Activated CD8-positive, alpha-beta memory T cell treated with anti-CD3 and anti-CD28 coated beads for 1 hour (primary cell): ENCODE data around the gene RNF150.

Experiments used
- DNase-seq, 2 donors: peaks; one replicate each; pipeline ENCODE4 v3.0.0-alpha.2; 2020; ENCODE audit warnings: low read depth in 1 of 2; ENCODE audit errors: extremely low read depth in 1 of 2

Gene RNF150

DNA sequence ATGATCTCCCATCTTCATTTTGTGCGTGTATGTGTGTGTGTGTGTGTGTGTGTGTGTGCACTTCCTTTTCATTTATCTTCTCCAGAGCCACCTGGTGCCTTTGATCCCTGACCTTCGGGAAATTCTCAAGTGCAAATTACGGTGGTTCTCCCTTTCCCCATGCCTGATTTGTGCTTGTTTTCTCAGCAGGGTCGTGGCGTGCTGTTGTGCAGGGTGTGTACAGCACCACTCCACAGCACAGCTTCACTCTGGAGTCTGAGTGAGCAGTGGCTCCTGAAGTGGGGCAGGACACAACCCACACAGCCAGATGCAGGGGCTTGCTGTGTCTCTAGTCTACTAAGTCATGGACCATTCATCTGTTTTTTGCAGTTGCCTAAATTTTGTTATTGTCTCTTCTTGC, 262.8 kb downstream of the RNF150 start:
- no peak for DNase-seq

GRCh38 chr4:140869446-140869845, 263.8 kb downstream of the RNF150 start:
- no peak for DNase-seq

DNA sequence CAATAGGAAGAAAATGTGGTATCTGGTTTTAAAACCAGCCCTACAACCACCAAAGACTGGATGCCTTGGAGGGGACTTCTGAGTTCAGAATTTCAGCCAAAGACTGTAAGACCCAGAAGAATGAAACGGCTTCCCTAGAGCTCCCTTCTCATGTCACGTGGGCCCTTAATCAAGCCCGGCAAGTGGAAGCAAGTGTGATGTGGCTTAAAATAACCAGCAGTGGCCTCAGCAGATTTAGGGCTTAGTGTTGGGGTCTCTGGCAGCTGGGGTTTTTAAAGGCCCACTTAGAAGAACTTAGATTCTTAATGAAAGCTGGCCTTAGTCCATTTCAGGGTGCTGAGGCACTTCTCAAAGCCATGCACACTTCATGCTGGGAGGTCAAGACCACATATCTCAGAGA, 265.9 kb downstream of the RNF150 start:
- DNase-seq = no peak

DNA sequence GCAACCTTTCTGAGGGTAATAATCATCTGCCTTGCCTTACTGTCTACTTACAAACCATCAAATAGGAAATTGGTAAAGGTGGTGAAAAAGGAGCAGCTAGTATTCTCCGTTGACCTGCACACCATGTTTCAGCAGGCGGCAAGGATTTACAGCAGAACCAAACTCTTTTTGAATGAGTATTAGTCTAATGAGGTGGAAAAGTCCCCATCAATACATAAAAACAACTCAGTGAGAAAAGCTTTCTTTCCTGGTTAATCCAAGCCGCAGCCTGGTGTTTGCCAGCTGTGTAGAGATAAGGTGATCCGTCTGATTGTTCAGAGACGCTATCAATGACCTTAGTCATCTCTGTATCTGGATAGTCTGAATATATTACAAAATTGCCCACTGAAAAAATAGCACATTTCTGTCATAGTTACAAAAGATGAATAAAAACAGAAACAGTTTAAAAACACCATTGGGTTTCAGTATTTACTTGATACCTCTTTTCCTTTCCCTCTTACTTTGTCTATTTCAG, 266.7 kb downstream of the RNF150 start:
- no peak for DNase-seq

GRCh38 chr4:140865253-140866217, 267.7 kb downstream of the RNF150 start:
- no peak for DNase-seq

- DNase-seq = no peak
Measured at GRCh38 chr4:140863197-140863596, 270.1 kb downstream of the RNF150 start.

- DNase-seq = no peak
Measured at GRCh38 chr4:140862177-140862442, 271.2 kb downstream of the RNF150 start.

GRCh38 chr4:140861359-140862176, 271.7 kb downstream of the RNF150 start:
- DNase-seq = no peak

DNA sequence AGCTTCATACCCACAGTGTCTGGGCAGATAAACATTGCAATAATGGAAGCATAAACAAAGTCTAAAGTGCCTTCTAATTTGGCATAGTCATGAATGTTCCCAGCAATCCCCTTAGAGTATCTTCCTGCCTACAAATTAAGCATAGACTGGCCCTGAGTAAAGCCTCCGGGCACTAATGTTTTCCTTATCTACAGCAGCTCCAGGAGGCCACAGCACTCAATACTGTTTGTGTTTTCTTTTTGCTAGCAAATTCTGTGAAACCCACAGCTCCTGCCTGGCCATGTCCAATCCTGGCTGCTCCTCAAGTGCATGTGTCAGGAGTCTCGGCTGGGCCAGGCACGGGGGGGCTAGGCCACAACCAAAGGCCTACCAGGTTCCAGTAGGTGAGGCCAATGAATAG, 274.4 kb downstream of the RNF150 start:
- DNase-seq = no peak

- no peak for DNase-seq
Measured at GRCh38 chr4:140857111-140857510, 276.2 kb downstream of the RNF150 start.

GRCh38 chr4:140856621-140857062, 276.6 kb downstream of the RNF150 start:
- no peak for DNase-seq

DNA sequence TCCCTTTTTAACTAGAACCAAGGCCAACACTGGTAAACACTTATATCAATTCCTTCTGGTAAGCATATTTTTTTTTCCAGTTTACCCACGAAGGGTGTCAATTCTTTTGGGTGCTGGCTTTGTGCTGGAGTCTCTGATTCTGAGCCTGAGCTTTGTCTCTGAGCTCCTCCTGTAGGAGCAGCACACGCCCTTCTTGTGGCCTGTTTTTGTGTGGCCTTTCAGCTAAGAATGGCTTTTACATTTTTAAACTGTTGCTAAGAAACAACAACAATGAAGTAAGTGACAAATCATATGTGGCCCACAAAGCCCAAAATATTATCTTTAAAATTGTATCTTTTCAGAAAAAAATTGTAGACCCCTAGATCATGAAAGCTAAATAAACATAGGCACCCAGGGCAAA, 279.1 kb downstream of the RNF150 start:
- DNase-seq = no peak

GRCh38 chr4:140851804-140852203, 281.5 kb downstream of the RNF150 start:
- no peak for DNase-seq

DNA sequence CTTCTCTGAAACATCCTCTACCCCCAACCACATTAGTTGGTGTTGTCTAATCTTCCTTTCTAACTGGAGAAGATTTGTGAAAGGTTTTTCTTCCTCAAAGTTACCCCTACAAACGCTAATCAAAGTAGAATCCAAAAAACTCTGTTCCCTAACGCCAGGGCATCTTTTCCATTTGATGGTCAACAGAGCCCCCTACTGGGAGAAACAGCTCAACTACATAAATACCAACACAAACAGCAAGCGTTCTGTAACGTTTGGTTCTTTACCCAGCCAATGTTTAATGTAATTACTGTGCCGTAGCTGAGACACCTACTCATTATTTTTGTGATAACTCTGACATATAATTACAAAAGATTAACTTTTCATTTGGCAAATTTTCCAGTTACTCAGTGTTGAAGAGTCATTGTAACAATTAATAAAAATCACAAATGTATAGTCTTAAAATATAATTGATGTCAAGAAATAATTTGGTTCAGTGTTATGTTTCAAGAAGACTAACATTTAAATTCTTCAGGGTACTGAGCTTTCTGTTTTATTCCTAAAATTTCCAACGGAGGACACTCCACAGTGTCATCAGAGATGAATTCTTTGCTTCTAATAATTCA, 282.1 kb downstream of the RNF150 start:
- DNase-seq = no peak

- DNase-seq = no peak
Measured at GRCh38 chr4:140849526-140849925, 283.7 kb downstream of the RNF150 start.

DNA sequence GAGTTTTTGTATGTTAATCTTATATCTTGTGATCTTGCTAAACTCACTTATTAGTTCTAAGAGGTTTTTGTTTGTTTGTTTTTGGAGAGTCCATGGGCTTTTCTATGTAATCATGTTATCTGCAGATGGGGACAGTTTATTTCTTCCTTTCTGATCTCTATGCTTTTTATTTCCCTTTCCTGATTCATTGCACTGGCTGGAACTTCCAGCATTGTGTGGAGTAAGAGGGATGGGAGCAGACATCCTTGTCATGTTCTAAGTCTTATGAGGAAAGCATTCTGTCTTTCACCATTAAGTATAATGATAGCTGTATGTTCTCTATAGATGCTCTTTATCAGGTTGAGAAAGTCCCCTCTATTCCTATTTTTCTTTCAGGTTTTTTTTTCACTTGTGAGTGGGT, 286.5 kb downstream of the RNF150 start:
- DNase-seq = no peak

DNA sequence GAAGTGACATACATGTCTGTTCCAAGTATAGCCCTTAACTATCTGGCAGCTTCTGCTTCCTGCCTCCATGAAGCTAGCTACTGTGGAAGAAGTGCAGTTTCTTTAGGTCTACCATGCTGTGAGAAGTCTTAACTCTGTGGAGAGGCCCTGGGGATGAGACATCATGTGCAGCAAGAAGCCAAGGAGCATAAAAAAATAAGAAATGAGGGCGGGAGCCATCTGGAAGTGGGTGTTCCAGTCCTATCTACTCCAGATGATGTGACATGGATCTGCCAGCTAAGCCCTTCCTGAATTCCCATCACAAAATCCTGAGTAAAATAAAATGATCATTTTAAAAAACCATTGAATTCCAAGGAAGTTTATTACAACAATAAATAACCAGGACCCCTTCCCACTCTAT, 289.2 kb downstream of the RNF150 start:
- no peak for DNase-seq

GRCh38 chr4:140841186-140841585, 292.1 kb downstream of the RNF150 start:
- no peak for DNase-seq

DNA sequence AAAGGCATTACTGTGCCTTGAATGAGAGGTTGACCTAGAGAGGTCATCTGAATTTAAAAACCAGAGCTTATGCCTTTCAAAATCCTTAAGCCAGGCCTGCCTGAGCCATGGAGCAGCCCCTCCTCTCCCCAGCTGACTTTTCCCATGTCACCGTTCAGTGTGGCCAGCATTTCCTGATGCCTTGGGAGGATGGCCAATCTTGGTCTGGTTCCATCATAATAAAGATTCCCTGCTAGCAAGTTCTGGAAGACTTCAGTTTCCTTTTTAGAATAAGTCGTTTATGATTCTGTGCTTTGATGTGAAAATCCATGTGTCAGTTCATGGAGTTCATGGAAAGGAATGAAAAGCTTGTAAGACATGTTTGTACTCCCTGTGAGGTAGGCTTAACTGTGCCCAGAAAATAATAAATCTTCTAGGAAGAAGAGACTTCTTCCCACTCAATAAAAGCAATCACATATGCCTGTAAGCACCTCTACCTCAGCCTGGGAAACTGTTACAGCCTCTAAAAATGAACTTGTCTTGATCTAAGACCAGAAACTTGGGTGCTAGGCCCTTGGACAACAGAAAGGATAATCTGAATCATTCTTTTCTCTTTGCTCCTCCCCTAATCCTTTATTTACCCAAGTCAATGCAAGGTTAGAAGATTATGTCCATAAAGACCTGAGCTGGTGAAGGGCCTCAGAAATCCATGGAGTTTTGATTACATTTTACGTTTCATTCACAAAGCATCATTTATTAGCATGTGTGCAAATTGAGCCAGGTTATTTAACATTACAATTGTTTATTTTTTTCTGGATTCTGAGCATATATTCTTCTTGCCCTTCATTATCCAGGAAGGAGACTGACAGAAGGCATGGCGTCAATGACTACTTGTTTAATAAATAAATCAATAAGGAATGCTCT, 293.1 kb downstream of the RNF150 start:
- DNase-seq = no peak

DNA sequence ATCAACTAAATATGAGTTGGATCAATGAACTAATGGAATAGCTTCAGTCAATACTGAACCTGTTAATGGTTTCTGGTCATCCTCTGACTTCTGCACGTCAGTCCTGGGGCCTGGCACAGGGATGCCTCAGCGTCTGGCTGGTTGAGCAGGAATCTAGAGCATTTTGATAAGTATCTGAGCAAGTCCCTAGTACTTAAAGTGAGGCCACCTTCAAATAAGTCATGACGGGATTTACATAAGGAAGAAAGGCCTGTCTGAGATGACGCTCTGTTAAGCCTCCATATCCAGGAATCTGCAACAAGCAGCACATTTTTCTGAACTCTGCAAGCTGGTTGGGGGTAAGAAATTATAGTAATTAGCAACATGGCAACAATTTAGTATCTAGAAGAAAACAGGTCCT, 293.9 kb downstream of the RNF150 start:
- no peak for DNase-seq
